K562 (cell line): ENCODE measurements around the gene LYPD4. TPM values are rescaled to one million over a fixed set of nuclear protein-coding genes. Genes with fewer than 3 reads are reported as not detected.

ENCODE experiments used
- CBX1 ChIP-seq: sonication (generic); IDR thresholded peaks from 2 replicates; pipeline ENCODE4 v1.6.1; 2016; ENCODE audit warnings: antibody characterized with exemption, low read depth, mild to moderate bottlenecking
- CHD1 ChIP-seq: fragments of 200-600 bp; sonication (generic); IDR thresholded peaks from one replicate; pipeline ENCODE4 v1.6.1; 2012; ENCODE audit warnings: mild to moderate bottlenecking, moderate library complexity, low read length, inconsistent platforms
- COPS2 ChIP-seq: fragments of 450-650 bp; conservative IDR thresholded peaks from 2 replicates; pipeline ENCODE4 v1.6.1; 2016; ENCODE audit warnings: mild to moderate bottlenecking, moderate library complexity
- CXXC5 ChIP-seq: fragments of 250-450 bp; sonication (Bioruptor Pico); IDR thresholded peaks from 2 replicates; pipeline ENCODE4 v1.8.0; 2022; ENCODE audit warnings: inconsistent platforms, mild to moderate bottlenecking, moderate library complexity
- DIDO1 ChIP-seq: fragments of 450-650 bp; IDR thresholded peaks from 2 replicates; pipeline ENCODE4 v1.6.1; 2016; ENCODE audit warnings: low read depth, missing biosample characterization, missing genetic modification characterization
- DMBX1 ChIP-seq: fragments of 250-450 bp; sonication (Bioruptor Pico); IDR thresholded peaks from 2 replicates; pipeline ENCODE4 v1.8.0; 2022; ENCODE audit warnings: inconsistent platforms, mild to moderate bottlenecking, moderate library complexity, borderline replicate concordance
- HDAC2 ChIP-seq: fragments of 450-650 bp; IDR thresholded peaks from 2 replicates; pipeline ENCODE4 v1.6.1; 2016; ENCODE audit warnings: mild to moderate bottlenecking
- HMGN3 ChIP-seq: IDR thresholded peaks from 2 replicates; pipeline ENCODE4 v1.6.1; 2011; ENCODE audit warnings: borderline replicate concordance, low read depth, mild to moderate bottlenecking, mixed read lengths, low read length; ENCODE audit not compliant: insufficient read length; ENCODE audit errors: extremely low read depth
- IFI16 ChIP-seq: fragments of 250-450 bp; sonication (Bioruptor Pico); IDR thresholded peaks from 2 replicates; pipeline ENCODE4 v2.1.2; 2022; ENCODE audit warnings: mild to moderate bottlenecking, inconsistent platforms
- LEF1 ChIP-seq: fragments of 450-650 bp; IDR thresholded peaks from 2 replicates; pipeline ENCODE4 v1.6.1; 2016; ENCODE audit warnings: mild to moderate bottlenecking
- MAFG ChIP-seq: fragments of 450-650 bp; conservative IDR thresholded peaks from 2 replicates; pipeline ENCODE4 v1.6.1; 2016; ENCODE audit warnings: missing genetic modification characterization, missing compliant biosample characterization
- NFE2 ChIP-seq: IDR thresholded peaks from 2 replicates; pipeline ENCODE4 v1.6.1; 2014; ENCODE audit warnings: antibody characterized with exemption, low read depth
- NFIC ChIP-seq: fragments of 450-650 bp; IDR thresholded peaks from 2 replicates; pipeline ENCODE4 v1.6.1; 2017; ENCODE audit warnings: mild to moderate bottlenecking, inconsistent platforms
- NR4A1 ChIP-seq, 2 experiments: fragments of 250-450 bp in 1 of 2; fragments of 450-650 bp in 1 of 2; sonication (Bioruptor Pico) in 1 of 2; IDR thresholded peaks; 2 replicates each; pipeline versions ENCODE4 v1.4.0 to v1.6.1; 2016 to 2020; ENCODE audit warnings: mild to moderate bottlenecking in 2 of 2, missing compliant biosample characterization in 1 of 2, missing genetic modification characterization in 1 of 2, moderate library complexity in 1 of 2
- POLR2AphosphoS2 ChIP-seq: IDR thresholded peaks from 2 replicates; pipeline ENCODE4 v1.6.1; 2012; ENCODE audit warnings: low read length, improper control_type of control experiment
- POLR2G ChIP-seq: fragments of 200-400 bp; formaldehyde crosslinking; IDR thresholded peaks from 2 replicates; pipeline ENCODE4 v1.6.1; 2017; ENCODE audit warnings: low read depth, mild to moderate bottlenecking, antibody characterized with exemption, low read length, moderate library complexity
- RBFOX2 ChIP-seq: fragments of 200-400 bp; formaldehyde crosslinking; IDR thresholded peaks from 2 replicates; pipeline ENCODE4 v1.6.1; 2017; ENCODE audit warnings: low read depth, mild to moderate bottlenecking, low read length, moderate library complexity
- RBM22 ChIP-seq: fragments of 200-400 bp; formaldehyde crosslinking; IDR thresholded peaks from 2 replicates; pipeline ENCODE4 v1.6.1; 2018; ENCODE audit warnings: low read length, low read depth; ENCODE audit not compliant: poor library complexity, severe bottlenecking
- RBM25 ChIP-seq: fragments of 200-400 bp; formaldehyde crosslinking; IDR thresholded peaks from 2 replicates; pipeline ENCODE4 v1.6.1; 2018; ENCODE audit warnings: low read length, low read depth, moderate library complexity; ENCODE audit not compliant: severe bottlenecking
- SMAD1 ChIP-seq: fragments of 150-350 bp; IDR thresholded peaks from 2 replicates; pipeline ENCODE4 v1.6.1; 2014; ENCODE audit warnings: low read length, low read depth; ENCODE audit not compliant: partially characterized antibody
- TBL1XR1 ChIP-seq, 2 experiments: IDR thresholded peaks; 2 replicates each; pipeline ENCODE4 v1.6.1; 2012; ENCODE audit warnings: improper control_type of control experiment in 2 of 2, low read length in 2 of 2, mild to moderate bottlenecking in 1 of 2
- TEAD2 ChIP-seq: fragments of 450-650 bp; IDR thresholded peaks from 2 replicates; pipeline ENCODE4 v1.6.1; 2016; ENCODE audit warnings: missing genetic modification characterization, control low read depth, missing compliant biosample characterization
- ZBTB1 ChIP-seq: sonication (generic); formaldehyde crosslinking; IDR thresholded peaks from 2 replicates; pipeline ENCODE4 v1.8.1; 2023; ENCODE audit warnings: missing genetic modification reagents, low read depth, mild to moderate bottlenecking, borderline replicate concordance
- ZNF212 ChIP-seq: fragments of 450-650 bp; formaldehyde crosslinking; IDR thresholded peaks from 2 replicates; pipeline ENCODE4 v1.4.0; 2020; ENCODE audit warnings: mild to moderate bottlenecking
- ZNF24 ChIP-seq: fragments of 450-650 bp; IDR thresholded peaks from 2 replicates; pipeline ENCODE4 v1.6.1; 2016
- ZNF717 ChIP-seq: fragments of 250-450 bp; sonication (Bioruptor Pico); IDR thresholded peaks from 2 replicates; pipeline ENCODE4 v1.5.0; 2021
- ZZZ3 ChIP-seq: fragments of 450-650 bp; IDR thresholded peaks from 2 replicates; pipeline ENCODE4 v1.6.1; 2016; ENCODE audit warnings: antibody characterized with exemption, mild to moderate bottlenecking, moderate library complexity
- polyA plus RNA-seq, 8 experiments: library from polyadenylated mRNA; depleted of rRNA in 4 of 8; stranded (reverse) in 5 of 8; unstranded in 3 of 8; fragments of >200 nt; fragmentation: Nextera tagmentation in 2 of 8; fragmentation: Illumina TruSeq in 1 of 8; extraction: Ambion mirVana in 2 of 8; extraction: Trizol in 1 of 8; gene quantifications; 2 replicates each; pipeline versions ENCODE4 v1.2.1 to v1.2.3, GENCODE V29; 2011 to 2014; ENCODE audit warnings: inconsistent platforms in 1 of 8, missing spikeins in 1 of 8
- total RNA-seq, 7 experiments: library from RNA; depleted of rRNA in 6 of 7; stranded (reverse); fragments of >200 nt in 6 of 7; fragmentation: Illumina TruSeq in 2 of 7; extraction: Trizol in 2 of 7; gene quantifications; 2 replicates each; pipeline versions ENCODE4 v1.2.1 to v1.2.3, GENCODE V29; 2011 to 2021; ENCODE audit warnings: low replicate concordance in 1 of 7
- TF ChIP-seq, protein P1 (sequence below), 2 experiments: fragments of 200-800 bp in 1 of 2; sonication (Bioruptor generic) in 1 of 2; sonication (generic) in 1 of 2; formaldehyde crosslinking in 1 of 2; IDR thresholded peaks in 1 of 2; conservative IDR thresholded peaks in 1 of 2; 2 replicates each; pipeline versions ENCODE4 v1.5.0 to v1.6.1; 2016 to 2020; ENCODE audit warnings: missing compliant biosample characterization in 1 of 2, missing genetic modification characterization in 1 of 2, missing genetic modification reagents in 1 of 2

The LYPD4 gene
- total and polyA plus RNA-seq, 9 of the 15 experiments (the other 6 are each of a cell fraction or from before 2014, with no cell fraction given) = 0.11 TPM; not detected in 8

DNA sequence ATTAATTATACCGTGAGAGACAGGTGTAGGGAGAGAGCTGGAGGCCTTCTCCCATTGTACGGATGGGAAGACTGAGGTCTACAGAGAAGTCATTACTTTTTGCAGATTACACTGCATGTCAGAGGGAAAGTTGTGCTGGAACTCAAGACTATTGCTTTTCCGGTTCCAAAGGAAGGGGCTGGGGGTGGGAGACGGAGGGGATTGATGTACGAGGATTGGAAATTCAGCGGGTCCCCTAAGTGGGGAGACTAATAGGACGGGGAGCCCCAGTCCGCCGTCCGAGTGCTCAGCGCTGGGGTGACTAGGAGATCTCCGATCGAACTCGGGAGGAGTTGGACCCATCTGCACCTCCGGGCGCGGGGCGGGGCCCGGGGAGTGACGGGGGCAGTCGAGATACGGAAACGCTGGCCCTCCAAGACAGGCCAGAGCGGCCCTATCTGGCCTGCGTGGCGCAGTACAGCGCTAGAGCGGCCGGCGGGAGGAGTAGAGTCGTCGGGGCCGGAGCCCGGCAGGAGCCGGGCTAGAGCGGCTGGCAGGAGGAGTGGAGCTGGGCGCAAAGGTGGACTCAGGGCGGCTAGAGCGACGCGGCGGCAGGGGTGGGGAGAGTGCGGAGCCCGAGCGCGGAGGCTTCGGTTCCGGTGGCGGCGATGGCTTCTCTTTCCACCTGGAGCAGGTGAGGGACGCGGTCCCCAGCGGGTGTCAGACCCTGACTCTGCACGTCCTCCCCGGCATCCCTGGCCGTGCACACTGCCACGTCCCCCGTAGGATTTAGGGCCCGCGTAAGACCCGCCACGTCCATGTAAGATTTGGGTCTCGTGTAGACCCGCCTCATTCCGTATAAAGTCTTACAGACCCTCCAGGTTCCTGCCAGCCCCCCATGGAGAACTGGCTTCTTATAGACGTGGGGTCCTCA lies 39.6 kb upstream of the LYPD4 start (continued):
- TF ChIP-seq RBFOX2 = peak; percentile 82
- peak; percentile 26; the same call in 1 of the 2 replicates for TF ChIP-seq LEF1
- TF ChIP-seq HDAC2 = peak; percentile 99
- TF ChIP-seq POLR2AphosphoS2 = no peak
- TF ChIP-seq IFI16 (CRISPR knock-in tag) = no peak
- peak; percentile 78 for TF ChIP-seq RBM25
- TF ChIP-seq TBL1XR1 (IDR thresholded peaks at IDR 0.05; ENCODE audit: low read length in 2 of 2) = peak in 1 of 2 experiments; percentile 55; a peak in 2 of 4 replicates
- peak; percentile 90 for TF ChIP-seq ZNF24
- TF ChIP-seq NFIC = 0 out of 2 replicates have a peak, but pooled peaks have one; percentile 36
- no peak for TF ChIP-seq CHD1
- peak; percentile 94 for TF ChIP-seq CBX1
- TF ChIP-seq NFE2 = 0 out of 2 replicates have a peak, but pooled peaks have one; percentile 12
- TF ChIP-seq DIDO1 = peak; percentile 85; the same call in 1 of the 2 replicates
- TF ChIP-seq TEAD2 (tag) = no peak
- peak; percentile 53; the same call in 1 of the 2 replicates for TF ChIP-seq DMBX1 (CRISPR knock-in tag)
- no peak for TF ChIP-seq COPS2
- peak; percentile 18 for TF ChIP-seq SMAD1
- TF ChIP-seq NR4A1 (CRISPR knock-in tag; IDR thresholded peaks at IDR 0.05) = no peak
- no peak for TF ChIP-seq NR4A1 (tag; IDR thresholded peaks at IDR 0.05)
- TF ChIP-seq ZNF717 (CRISPR knock-in tag) = 0 out of 2 replicates have a peak, but pooled peaks have one; percentile 39
- peak; percentile 63 for TF ChIP-seq RBM22
- peak; percentile 96 for TF ChIP-seq CXXC5 (CRISPR knock-in tag)
- TF ChIP-seq POLR2G = peak; percentile 90
- no peak; the same call in 1 of the 2 replicates for TF ChIP-seq MAFG (tag)
- peak; percentile 97 for TF ChIP-seq ZZZ3
- TF ChIP-seq HMGN3 = peak; percentile 98
- no peak for TF ChIP-seq ZBTB1
- TF ChIP-seq, protein P1, sequence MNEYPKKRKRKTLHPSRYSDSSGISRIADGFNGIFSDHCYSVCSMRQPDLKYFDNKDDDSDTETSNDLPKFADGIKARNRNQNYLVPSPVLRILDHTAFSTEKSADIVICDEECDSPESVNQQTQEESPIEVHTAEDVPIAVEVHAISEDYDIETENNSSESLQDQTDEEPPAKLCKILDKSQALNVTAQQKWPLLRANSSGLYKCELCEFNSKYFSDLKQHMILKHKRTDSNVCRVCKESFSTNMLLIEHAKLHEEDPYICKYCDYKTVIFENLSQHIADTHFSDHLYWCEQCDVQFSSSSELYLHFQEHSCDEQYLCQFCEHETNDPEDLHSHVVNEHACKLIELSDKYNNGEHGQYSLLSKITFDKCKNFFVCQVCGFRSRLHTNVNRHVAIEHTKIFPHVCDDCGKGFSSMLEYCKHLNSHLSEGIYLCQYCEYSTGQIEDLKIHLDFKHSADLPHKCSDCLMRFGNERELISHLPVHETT (CRISPR knock-in tag; conservative IDR thresholded peaks at IDR 0.05 in 1 of 2, IDR thresholded peaks at IDR 0.05 in 1 of 2) = peak in 1 of 2 experiments; percentile 96; a peak in 2 of 4 replicates
- TF ChIP-seq ZNF212 = no peak
